Glomerular endothelial cell (primary cell): Measurements from ENCODE around the gene HSPBAP1. TPM values are rescaled to one million over a fixed set of nuclear protein-coding genes. Genes with fewer than 3 reads are reported as not detected.

ENCODE experiments used
- DNase-seq: peaks from one replicate; pipeline ENCODE4 v3.0.0-alpha.2; 2011; ENCODE audit warnings: low read depth, low spot score; ENCODE audit errors: extremely low read depth
- total RNA-seq: library from RNA; depleted of rRNA; stranded (reverse); fragments of >200 nt; gene quantifications from 2 replicates; pipeline ENCODE4 v1.2.3, GENCODE V29; 2015

The HSPBAP1 gene
- 4.1 and 6.4 TPM in 2 replicates for total RNA-seq

DNA sequence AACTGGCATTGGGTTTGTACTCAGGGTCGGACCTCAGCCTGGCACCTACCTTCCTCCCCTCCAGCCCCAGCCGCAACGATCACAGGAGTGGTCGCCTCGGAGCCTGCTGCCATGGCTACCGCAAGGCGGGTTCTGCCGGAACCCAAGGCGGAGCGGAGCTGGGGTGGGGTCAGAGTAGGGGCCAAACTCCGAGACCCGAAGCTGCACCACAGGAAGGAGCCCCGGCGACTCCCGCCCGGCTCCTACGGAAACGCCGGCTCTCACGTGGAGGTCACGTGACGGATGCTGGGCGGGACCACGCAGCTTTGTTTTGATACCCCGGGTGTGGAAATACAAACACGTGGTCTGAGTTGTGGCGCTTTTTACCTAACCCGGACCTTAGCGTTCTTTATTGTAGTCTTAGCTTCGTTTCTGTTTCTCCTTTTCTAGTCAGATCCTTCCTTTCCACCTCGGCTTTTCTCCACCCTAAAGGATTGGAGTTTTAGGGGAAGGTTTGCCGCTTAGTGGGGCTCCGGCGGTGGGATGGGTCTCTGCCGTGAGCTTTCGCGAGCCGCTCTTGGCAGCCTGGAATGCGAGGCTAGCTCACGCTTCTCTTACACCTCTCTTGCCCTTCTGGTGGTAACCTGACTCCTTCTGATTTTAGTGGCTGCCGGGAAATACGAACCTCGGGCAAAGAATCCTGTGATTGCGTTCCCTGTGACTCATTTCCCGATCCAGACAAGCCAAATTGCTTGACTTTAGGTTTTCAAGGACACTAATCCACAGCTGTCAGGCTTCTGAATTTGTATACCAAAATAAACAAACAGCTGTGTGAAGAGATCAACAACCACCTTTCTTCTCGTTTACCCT, at the start of gene HSPBAP1:
Gene HSPBAP1, minus strand, starts transcription at position 264 of the 849 bp plus-strand sequence. Its CDS starts 151 bp downstream, at position 113.
- DNase-seq = peak; percentile 83

- no peak for DNase-seq
Observed at GRCh38 chr3:122835590-122835989, 42.0 kb upstream of the HSPBAP1 start.

GRCh38 chr3:122828281-122828680, 34.6 kb upstream of the HSPBAP1 start:
- DNase-seq = no peak

DNA sequence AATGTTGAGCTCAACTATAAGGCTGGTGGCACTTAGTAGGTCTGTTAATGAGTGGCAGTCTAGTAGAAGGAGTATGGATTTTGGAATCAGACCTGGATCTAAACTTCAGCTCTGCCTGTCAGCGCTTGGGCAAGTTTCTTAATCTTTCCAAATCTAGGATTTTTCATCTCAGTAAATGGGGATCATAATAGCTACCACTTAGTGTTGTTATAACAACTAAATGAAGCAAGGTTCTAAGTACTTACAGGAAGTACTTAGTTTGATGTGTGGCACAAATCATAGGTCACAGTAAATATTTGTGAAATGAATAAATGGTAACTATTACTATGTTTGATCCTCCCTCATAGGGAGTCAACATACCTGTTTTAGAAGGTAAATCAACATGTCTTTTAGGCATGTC, 32.6 kb upstream of the HSPBAP1 start:
- DNase-seq = no peak

DNA sequence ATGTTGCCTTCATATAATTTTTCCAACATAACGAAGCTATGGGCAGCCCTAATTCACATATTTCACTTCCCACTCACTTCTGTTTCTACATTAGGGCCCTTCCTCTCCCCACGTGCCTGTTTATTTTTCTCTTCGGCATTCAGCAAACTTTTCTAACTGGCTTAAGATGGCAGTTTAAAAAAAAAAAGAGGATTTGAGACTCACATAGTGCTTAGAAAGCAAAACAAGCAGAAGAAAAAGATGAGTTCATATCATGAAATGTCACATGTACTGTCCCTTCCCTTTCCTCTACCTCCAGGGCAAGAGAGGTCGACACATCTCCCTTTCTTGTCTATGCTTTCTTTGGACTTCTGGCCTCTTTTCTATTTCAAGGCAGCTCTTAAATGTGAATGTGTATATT, 31.8 kb upstream of the HSPBAP1 start:
- DNase-seq = no peak

GRCh38 chr3:122824465-122825381, 31.1 kb upstream of the HSPBAP1 start:
- no peak for DNase-seq

GRCh38 chr3:122816587-122816986, 23.0 kb upstream of the HSPBAP1 start:
- no peak for DNase-seq

- DNase-seq = no peak
Observed at GRCh38 chr3:122810734-122811133, 17.1 kb upstream of the HSPBAP1 start.

GRCh38 chr3:122803977-122804376, 10.3 kb upstream of the HSPBAP1 start:
- no peak for DNase-seq

DNA sequence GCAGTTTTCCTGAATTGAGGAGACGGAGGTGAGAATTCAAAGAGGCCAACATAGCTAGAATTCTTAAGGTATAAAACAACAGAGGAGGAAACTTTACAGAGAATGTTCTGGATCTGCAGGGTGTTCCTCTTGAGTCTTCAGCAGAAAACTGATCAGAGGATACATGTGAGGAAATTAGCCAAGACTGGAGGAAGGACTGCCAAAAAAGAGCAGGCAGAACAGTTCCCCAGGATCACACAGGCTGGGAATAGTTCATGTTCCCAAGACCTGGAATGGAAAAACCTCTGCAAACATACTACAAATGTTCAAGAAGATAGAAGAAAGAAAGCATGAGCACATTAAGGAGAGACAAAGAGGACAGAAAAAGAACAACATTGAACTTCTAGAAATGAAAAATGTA, 8.7 kb upstream of the HSPBAP1 start:
- no peak for DNase-seq

DNA sequence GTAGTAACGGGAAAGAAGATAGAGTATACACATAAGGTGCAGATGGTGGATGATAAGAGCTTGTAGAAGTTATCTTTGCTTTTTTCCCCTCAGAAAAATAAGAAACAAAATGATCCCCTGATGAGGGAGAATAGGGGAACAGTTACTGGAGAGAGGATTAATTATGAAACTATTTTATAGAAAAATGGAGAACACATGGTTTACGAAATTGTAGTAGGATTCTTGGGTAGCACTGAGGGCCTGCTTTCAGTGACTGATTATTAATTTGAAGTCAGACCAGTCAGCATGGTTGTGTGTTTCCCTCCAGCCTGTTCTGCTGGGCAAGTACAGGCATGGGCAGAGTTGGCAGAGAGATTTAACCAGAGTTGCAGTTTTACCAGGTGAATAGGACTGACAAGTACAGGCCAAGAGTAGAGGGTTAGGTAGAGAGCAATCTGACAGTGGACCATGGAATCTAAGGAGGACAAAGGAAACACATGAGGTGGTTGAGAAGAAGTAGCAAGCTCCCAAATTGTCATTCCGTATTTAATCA, 7.1 kb upstream of the HSPBAP1 start:
- DNase-seq = no peak

DNA sequence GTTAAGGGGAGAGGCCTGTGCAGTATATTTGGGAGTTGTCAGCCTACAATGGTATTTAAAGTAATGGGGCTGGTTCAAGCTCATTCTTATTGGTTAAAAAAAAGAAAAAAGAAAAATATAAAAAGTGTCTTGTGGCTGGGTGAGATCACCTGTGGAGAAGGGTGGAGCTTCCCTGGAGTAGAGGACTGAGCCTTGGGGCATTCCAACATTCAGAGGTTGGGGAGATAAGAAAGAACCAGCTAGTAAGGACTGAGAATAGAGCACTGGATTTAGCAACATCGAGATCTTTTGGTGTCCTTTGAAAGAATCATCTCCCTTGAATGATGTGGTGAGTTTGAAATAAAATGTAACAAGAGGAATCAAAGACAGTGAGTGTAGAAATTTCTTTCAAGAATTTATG, 6.4 kb upstream of the HSPBAP1 start:
- DNase-seq = no peak

DNA sequence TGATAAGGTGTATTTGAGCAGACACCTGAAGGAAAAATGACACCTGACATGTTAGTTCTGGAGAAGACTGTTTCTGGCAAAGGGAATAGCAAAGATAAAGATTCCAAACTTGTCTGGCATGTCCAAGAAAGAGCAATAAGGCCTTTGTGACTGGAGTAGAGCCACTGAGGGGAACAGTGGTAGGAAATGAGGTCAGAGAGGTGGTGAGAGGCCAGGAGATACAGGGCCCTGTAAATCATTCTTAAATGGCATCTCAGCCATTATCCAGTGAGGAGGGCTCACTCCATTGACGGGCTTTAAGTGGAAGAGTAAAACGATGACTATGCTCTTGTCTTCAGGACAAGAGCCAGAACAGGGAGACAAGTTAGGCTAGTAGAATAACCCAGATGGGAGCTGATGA, 5.7 kb upstream of the HSPBAP1 start:
- DNase-seq = no peak

DNA sequence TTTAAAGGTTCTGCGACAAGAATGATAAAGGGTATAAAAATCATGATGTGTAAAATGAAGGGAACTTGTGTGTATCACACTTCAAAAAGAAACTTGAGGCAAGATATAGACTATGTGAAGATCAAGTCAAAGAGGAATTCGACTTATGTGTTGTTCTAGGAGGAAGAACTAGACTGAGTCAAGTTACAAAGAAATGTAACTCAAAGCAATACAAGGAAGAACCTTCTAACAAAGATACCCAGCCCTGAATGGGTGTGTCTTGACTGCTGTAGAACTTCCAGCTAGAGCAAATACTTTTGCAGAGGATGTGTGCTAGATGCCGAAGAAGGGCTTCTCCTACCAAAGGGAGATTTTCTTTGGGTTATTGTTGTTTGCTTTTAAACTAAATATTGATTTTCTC, 3.7 kb upstream of the HSPBAP1 start:
- DNase-seq = no peak

GRCh38 chr3:122795674-122796195, 2.1 kb upstream of the HSPBAP1 start:
- DNase-seq = no peak

- DNase-seq = no peak
Observed at GRCh38 chr3:122794779-122795673, 1.4 kb upstream of the HSPBAP1 start, which contains the start of gene SLC49A4. Gene SLC49A4 (plus strand): TSS chr3:122795069. CDS start chr3:122795193, 124 bp downstream.

- DNase-seq = peak; percentile 27
Observed at GRCh38 chr3:122794483-122794778, 800 bp upstream of the HSPBAP1 start.

GRCh38 chr3:122789585-122790273, 3.9 kb downstream of the HSPBAP1 start:
- DNase-seq = no peak

DNA sequence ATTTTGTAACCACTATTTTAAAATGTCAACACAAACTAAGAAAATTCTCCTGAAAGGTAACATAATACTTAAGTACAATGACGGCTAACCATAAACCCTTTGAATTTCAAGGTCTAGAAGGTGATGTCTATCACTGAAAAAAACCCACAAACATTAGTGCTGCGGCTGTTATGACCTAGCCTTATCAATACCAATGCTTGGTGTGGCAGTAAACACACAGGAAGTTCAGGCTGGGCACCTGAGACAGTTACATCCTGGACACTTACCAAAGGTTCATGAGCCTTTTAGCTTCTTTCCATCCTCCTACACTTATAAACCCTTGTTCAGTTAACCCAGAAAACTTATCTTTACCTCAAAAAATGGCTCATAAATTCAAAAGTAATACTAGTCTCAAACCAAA, 5.8 kb downstream of the HSPBAP1 start:
- DNase-seq = no peak

- DNase-seq = no peak
Observed at GRCh38 chr3:122786066-122786465, 7.6 kb downstream of the HSPBAP1 start.
